ENCODE measurements around the gene ANKS1B. TPM values are rescaled to one million over a fixed set of nuclear protein-coding genes. Genes with fewer than 3 reads are reported as not detected.

Gene ANKS1B
- total RNA-seq, 2 experiments from 2014 or later: 0.96 to 1.1 TPM

- Mint-ChIP-seq H3K36me3 (peaks cover 17% of the 10 kb centered on the region), H3K27ac (no peak overlapping the region), H3K27me3 (no peaks in the 10 kb centered on the region), H3K4me1 (peaks cover 27% of the 10 kb centered on the region), H3K4me3 (no peak overlapping the region), H3K9me3 (ENCODE audit: low read depth) (no peaks in the 10 kb centered on the region)
- ATAC-seq (no peak), DNase-seq (no peak)
- CTCF ChIA-PET: no interaction called here
Observed at GRCh38 chr12:98736352-98737321, 1248.1 kb downstream of the ANKS1B start.

DNA sequence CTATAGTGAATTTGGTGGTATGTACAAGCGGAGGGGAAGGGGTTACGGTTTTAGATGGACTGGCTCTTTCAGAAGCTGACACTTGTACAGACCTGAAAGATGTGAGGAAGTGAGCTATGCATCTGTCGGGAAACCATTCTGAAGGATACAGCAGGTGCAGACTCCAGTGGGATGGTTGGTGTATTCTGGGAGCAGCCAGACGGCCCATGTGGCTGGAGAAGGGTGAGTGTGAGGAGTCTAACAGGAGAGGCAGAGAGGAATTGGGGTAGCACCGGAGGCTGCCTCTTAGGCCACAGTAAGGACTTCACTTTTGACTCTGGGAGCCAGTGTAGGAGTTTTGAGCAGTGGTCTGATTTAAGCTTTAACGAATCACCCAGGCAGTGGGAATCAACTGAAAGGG is 1248.9 kb downstream of the ANKS1B start:
- DNase-seq: no peak
- ATAC-seq: no peak
- no peaks in the 10 kb centered on the region for H3K27me3 Mint-ChIP-seq
- no peak overlapping the region for H3K4me3 Mint-ChIP-seq
- no peak overlapping the region for H3K27ac Mint-ChIP-seq
- peaks cover 19% of the 10 kb centered on the region for H3K4me1 Mint-ChIP-seq
- H3K36me3 Mint-ChIP-seq: peaks cover 21% of the 10 kb centered on the region
- CTCF ChIA-PET: interaction anchor here (1.0 kb wide), 1 partner anchor 11 kb away, joined by 3 read pairs; no protein-coding TSS in a partner anchor
- no peaks in the 10 kb centered on the region for H3K9me3 Mint-ChIP-seq (ENCODE audit: low read depth)

GRCh38 chr12:98733667-98734350 is 1250.9 kb downstream of the ANKS1B start:
- CTCF ChIA-PET: interaction anchor here (1.3 kb wide), 1 partner anchor 265 kb away, joined by 3 read pairs; no protein-coding TSS in a partner anchor
- no peak for ATAC-seq

GRCh38 chr12:98730412-98730811 is 1254.3 kb downstream of the ANKS1B start:
- Mint-ChIP-seq H3K27ac (no peak overlapping the region), H3K4me1 (peaks cover 7% of the 10 kb centered on the region), H3K4me3 (no peak overlapping the region), H3K36me3 (peaks cover 45% of the 10 kb centered on the region), H3K9me3 (ENCODE audit: low read depth) (no peaks in the 10 kb centered on the region), H3K27me3 (no peaks in the 10 kb centered on the region)
- CTCF ChIA-PET: no interaction called here
- DNase-seq (no peak), ATAC-seq (no peak)

More at GRCh38 chr12:98733667-98734350, 1250.9 kb downstream of the ANKS1B start:
- Mint-ChIP-seq H3K4me1 (peaks cover 3% of the 10 kb centered on the region), H3K27me3 (no peaks in the 10 kb centered on the region), H3K9me3 (ENCODE audit: low read depth) (no peaks in the 10 kb centered on the region), H3K27ac (no peak overlapping the region), H3K4me3 (no peak overlapping the region), H3K36me3 (peaks cover 34% of the 10 kb centered on the region)
- DNase-seq: no peak

DNA sequence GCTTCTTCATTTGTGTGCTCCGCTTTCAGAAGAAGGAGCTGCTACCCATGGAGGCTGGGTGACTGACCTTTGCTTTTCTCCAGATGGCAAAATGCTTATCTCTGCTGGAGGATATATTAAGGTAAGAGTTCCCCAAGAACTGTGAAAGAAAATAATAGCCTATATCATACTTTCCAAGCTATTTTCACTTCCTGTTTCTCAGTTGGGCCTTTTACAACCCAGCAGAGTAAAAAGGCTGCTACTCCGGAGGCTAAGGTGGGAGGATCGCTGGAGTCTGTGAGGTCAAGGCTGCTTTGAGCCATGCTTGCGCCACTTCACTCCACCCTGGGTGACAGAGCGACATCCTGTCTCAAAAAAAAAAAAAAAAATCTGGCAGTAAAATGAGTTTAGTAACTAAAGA is 1257.5 kb downstream of the ANKS1B start:
- Mint-ChIP-seq H3K27ac (no peak overlapping the region), H3K4me3 (no peak overlapping the region), H3K4me1 (peaks cover 20% of the 10 kb centered on the region), H3K36me3 (peaks cover 53% of the 10 kb centered on the region), H3K9me3 (ENCODE audit: low read depth) (no peaks in the 10 kb centered on the region), H3K27me3 (no peaks in the 10 kb centered on the region)
- CTCF ChIA-PET: interaction anchor here (1.1 kb wide), 1 partner anchor 15 kb away, joined by 5 read pairs; no protein-coding TSS in a partner anchor
- ATAC-seq (no peak), DNase-seq (no peak)

GRCh38 chr12:98725476-98726247 is 1259.1 kb downstream of the ANKS1B start:
- peak; percentile 68 for ATAC-seq
- no peak overlapping the region for H3K4me3 Mint-ChIP-seq
- peaks cover 47% of the 10 kb centered on the region for H3K36me3 Mint-ChIP-seq
- H3K27ac Mint-ChIP-seq: peak overlapping the region; percentile 70
- peak; percentile 76 for DNase-seq
- CTCF ChIA-PET: interaction anchor here (0.6 to 2.5 kb wide), 5 partner anchors 14 to 273 kb away, joined by 4 to 24 read pairs (median 8); no protein-coding TSS in a partner anchor
- no peaks in the 10 kb centered on the region for H3K27me3 Mint-ChIP-seq
- peaks cover 20% of the 10 kb centered on the region for H3K4me1 Mint-ChIP-seq
- H3K9me3 Mint-ChIP-seq (ENCODE audit: low read depth): no peaks in the 10 kb centered on the region

- CTCF ChIA-PET: interaction anchor here (0.8 to 2.5 kb wide), 6 partner anchors 11 to 274 kb away, joined by 3 to 24 read pairs (median 6); no protein-coding TSS in a partner anchor
- ATAC-seq: peak; percentile 76
- Mint-ChIP-seq H3K4me1 (peaks cover 20% of the 10 kb centered on the region), H3K27ac (peak overlapping the region; percentile 70), H3K4me3 (no peak overlapping the region), H3K36me3 (peaks cover 40% of the 10 kb centered on the region), H3K9me3 (ENCODE audit: low read depth) (no peaks in the 10 kb centered on the region), H3K27me3 (no peaks in the 10 kb centered on the region)
- no peak for DNase-seq
Observed at GRCh38 chr12:98724384-98725155, 1260.2 kb downstream of the ANKS1B start.

DNA sequence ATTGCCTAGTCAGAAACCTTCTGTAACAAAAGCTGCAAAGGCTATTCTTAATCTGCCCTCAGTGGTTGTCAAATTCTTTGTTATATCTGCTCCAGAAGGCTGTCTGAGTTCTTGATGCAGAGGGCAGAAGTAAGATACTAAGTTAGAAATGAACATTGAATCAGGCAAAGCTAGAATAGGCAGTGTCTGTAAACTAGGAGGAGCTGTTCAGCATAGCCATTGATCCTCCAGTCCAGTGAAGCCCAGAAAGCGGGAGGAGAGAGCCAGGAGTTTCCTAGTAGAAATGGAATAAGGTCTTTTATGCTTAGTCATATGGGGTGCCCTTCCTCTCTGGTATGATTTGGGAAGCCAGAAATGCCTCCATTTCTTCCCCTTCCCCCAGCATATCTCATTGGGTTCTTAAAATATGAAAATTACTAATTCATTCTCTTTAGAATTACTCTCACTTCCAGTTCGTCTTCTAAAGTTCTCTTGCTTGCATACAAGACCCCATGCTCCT is 1263.5 kb downstream of the ANKS1B start:
- no peak overlapping the region for H3K4me3 Mint-ChIP-seq
- H3K4me1 Mint-ChIP-seq: peaks cover 18% of the 10 kb centered on the region
- ATAC-seq: no peak
- peaks cover 41% of the 10 kb centered on the region for H3K36me3 Mint-ChIP-seq
- DNase-seq: no peak
- H3K27ac Mint-ChIP-seq: no peak overlapping the region
- CTCF ChIA-PET: interaction anchor here (2.2 kb wide), 1 partner anchor 20 kb away, joined by 14 read pairs; no protein-coding TSS in a partner anchor
- H3K9me3 Mint-ChIP-seq (ENCODE audit: low read depth): no peaks in the 10 kb centered on the region
- H3K27me3 Mint-ChIP-seq: no peaks in the 10 kb centered on the region

- H3K27ac Mint-ChIP-seq: no peak overlapping the region
- H3K27me3 Mint-ChIP-seq: no peaks in the 10 kb centered on the region
- H3K9me3 Mint-ChIP-seq (ENCODE audit: low read depth): no peaks in the 10 kb centered on the region
- ATAC-seq (no peak), DNase-seq (no peak)
- CTCF ChIA-PET: interaction anchor here (0.8 kb wide), 1 partner anchor 13 kb away, joined by 3 read pairs; no protein-coding TSS in a partner anchor
- H3K4me3 Mint-ChIP-seq: no peak overlapping the region
- H3K36me3 Mint-ChIP-seq: peaks cover 38% of the 10 kb centered on the region
- H3K4me1 Mint-ChIP-seq: peaks cover 8% of the 10 kb centered on the region
Observed at GRCh38 chr12:98719515-98720504, 1264.9 kb downstream of the ANKS1B start.

GRCh38 chr12:98714426-98714825 is 1270.3 kb downstream of the ANKS1B start:
- CTCF ChIA-PET: no interaction called here
- no peak overlapping the region for H3K27ac Mint-ChIP-seq
- peaks cover 33% of the 10 kb centered on the region for H3K36me3 Mint-ChIP-seq
- DNase-seq: no peak
- no peak for ATAC-seq
- H3K4me1 Mint-ChIP-seq: no peaks in the 10 kb centered on the region
- H3K27me3 Mint-ChIP-seq: no peaks in the 10 kb centered on the region
- H3K9me3 Mint-ChIP-seq (ENCODE audit: low read depth): no peaks in the 10 kb centered on the region
- H3K4me3 Mint-ChIP-seq: no peak overlapping the region

- no peak for ATAC-seq
- peaks cover 4% of the 10 kb centered on the region for H3K4me1 Mint-ChIP-seq
- no peaks in the 10 kb centered on the region for H3K9me3 Mint-ChIP-seq (ENCODE audit: low read depth)
- no peak overlapping the region for H3K27ac Mint-ChIP-seq
- CTCF ChIA-PET: no interaction called here
- H3K27me3 Mint-ChIP-seq: no peaks in the 10 kb centered on the region
- H3K4me3 Mint-ChIP-seq: no peak overlapping the region
- DNase-seq: no peak
- H3K36me3 Mint-ChIP-seq: peaks cover 35% of the 10 kb centered on the region
Observed at GRCh38 chr12:98709022-98709421, 1275.7 kb downstream of the ANKS1B start.

Data from activated CD8-positive, alpha-beta memory T cell treated with anti-CD3 and anti-CD28 coated beads, Interleukin-2, amount 10 ng/mL, durations not matched to agents 7 days and 5 days (primary cell).